Stimulated activated CD8-positive, alpha-beta memory T cell treated with anti-CD3 and anti-CD28 coated beads, Interleukin-4, amount 100 ng/mL, for 24 hours (primary cell): ENCODE results near the gene CAPZB.

Experiments
- DNase-seq: peaks from one replicate; pipeline ENCODE4 v3.0.0-alpha.2; 2020; ENCODE audit warnings: low read depth

Gene CAPZB

GRCh38 chr1:19345391-19345790 lies 139.9 kb downstream of the CAPZB start:
- no peak for DNase-seq

GRCh38 chr1:19344831-19345230 lies 140.5 kb downstream of the CAPZB start:
- DNase-seq, result no peak

- peak; percentile 31 for DNase-seq
Observed at GRCh38 chr1:19344372-19344810, 140.9 kb downstream of the CAPZB start.

DNA sequence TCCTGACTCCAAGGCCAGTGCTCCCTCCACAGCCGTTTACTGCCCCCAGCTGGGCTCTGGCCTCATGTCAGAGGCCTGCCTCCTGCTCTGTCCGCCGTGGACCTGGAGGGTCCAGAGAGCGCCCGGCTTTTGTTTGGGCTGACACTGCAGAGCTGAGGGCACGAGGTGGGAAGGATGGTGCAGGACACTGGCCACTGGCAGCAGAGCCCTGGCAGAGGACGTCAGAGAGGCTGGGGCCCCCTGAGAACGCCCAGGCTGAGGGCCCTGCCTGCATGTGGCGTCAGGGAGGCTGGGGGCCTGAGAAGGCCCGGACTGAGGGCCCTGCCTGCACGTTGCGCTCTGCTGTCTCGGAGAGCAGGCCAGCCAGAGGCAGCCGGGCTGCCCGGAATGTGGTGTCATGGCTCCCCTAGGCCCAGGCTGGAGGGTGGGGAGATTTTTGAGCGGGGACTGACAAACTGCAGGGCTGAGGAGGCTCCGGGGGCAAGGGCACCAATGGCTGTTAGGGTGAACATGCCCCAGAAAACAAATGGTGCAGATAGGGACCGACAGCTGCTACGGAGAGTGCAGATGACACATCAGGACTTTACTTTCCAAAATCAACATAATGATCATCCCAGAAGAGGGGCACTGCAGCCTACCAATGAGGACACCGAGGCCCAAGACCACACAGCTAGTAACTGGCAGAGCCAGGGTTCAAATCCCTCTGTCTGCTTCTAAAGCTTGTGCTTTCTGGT lies 141.6 kb downstream of the CAPZB start:
- DNase-seq, result no peak

- no peak for DNase-seq
Observed at GRCh38 chr1:19342894-19343616, 142.3 kb downstream of the CAPZB start.

DNA sequence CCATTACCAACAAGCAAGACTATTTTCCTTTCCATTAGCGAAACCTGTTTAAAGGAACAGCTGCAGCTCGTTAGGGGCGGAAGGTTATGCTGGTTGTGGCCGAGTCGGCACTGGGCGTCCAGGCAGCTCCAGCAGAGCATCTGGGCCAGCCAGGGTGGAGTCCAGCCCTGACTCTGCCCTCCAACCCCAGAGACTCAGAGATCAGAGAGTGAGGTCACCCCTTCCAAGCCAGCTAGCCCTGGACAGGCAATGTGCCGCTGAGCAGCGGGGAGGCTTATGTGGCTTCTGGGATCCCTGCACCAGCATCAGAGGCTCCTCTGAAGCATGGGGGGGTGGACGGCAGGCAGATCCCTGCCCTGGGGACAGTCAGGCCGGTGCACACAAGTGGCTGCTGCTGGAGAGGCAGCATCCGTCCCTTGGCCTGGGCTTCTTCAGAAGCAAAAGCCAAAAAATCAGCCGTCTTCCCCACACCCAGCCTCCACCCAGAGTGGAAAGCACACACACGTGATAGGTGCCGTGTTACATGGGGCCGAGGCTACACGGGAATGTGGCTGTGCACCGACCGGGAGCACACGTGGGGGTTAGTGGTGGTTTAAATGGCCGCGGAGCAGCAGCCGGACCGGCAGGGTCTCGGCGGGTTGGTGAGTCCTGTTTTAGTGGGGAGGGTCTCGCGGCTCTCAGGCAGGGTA lies 143.1 kb downstream of the CAPZB start:
- DNase-seq, result no peak

GRCh38 chr1:19341201-19342061 lies 143.9 kb downstream of the CAPZB start:
- DNase-seq, result peak; percentile 68

GRCh38 chr1:19340387-19340937 lies 144.9 kb downstream of the CAPZB start:
- no peak for DNase-seq

DNA sequence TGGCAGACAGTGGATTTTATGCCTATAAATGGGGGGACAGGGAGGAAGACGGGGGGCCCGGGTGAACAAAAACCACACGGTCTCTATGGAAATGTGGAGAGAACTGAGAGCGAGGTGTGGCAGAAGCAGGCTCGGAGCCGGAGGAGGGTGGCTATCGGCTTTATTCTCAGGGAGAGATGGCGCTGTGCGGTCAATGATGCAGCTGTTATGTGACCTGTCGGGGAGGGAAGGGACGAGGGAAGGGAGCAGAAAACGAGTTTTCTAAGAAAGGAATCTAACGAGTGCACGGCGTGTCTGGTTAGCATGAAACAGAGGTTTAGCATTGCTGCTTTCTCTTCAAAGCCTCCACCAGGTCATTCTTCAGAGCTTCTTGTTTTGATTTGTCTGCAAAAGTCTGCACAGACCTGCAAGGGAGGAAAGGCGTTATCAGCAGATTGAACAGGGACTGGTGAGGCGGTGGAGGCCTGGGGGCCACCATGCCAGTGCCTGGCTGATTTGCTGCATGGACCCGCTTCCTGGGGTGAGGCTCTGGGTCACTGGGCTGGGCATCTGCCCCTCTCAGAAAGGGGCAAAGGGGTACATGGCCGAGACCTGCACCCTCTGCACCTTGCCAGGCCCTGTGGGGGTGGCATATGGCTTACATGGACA lies 146.0 kb downstream of the CAPZB start:
- DNase-seq, result no peak

DNA sequence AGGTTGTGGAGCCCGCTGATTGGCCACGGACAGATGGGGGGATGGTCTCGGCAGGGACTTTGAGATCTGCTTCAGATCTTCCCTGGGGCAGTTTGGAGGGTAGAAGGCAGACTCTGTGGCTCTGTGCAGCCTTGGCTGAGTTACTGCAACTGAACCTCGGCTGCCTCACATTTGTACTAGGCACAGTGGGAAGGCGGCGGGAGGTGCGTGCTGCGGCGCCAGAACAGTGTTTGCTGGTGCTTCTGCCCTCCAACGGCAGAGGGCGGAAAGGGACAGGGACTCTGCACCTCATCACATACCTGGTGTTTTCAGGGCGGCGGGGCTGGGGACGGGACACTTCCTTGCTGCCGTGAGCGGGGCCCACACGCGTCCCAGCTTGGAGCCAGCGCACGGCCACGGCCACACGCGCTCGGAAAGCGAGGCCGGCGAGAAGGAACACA lies 147.0 kb downstream of the CAPZB start:
- DNase-seq, result no peak

GRCh38 chr1:19337289-19337688 lies 148.1 kb downstream of the CAPZB start:
- no peak for DNase-seq

DNA sequence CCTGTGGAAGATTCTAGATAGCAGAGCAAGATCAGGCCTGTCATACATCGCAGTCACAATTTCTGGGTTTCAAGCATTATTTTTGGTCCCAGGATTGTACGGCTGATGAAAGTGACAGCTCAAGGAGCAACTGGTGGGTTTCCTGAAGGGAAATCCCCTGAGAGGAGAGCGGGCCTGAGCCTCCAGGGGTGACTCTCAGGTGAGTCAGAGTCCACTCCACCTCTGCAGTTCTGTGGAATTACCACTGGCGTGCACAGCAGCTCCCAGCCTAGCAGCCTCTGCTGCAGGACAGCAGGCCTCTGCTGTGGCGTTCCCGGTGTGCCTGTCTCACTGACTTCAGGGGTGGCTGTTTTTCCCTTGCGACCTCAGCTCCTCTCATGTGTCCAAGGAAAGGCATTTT lies 148.8 kb downstream of the CAPZB start:
- peak; percentile 49 for DNase-seq

DNA sequence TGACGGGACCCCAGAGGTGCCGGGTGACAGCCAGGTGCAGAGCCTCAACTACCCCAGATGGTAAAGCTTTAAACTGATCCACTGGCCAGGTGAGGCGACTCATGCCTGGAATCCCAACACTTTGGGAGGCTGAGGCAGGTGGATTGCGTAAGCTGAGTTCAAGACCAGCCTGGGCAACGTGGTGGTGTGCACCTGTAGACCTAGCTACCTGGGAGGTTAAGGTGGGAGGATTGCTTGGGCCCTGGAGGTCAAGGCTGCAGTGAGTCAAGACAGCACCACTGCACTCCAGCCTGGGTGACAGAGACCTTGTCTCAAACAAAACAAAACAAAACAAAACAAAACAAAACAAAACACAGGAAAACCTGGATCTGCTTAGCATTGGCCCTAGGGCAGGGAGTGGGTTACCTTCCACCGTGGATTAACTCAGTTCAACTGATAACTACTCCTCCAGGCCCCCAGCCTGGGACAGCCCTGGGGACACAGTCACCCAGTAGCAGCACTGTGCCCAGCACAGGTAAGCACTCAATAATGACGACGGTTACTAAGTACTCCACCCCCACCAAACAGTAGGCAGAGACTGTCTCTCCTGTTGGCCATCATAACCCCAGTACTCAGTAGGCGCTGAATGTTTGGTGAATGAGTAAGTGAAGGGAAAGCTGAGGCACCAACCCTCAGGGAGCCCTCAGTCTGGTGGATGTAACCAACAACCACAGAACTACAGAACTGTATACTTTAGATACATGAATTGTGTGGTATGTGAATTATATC lies 151.6 kb downstream of the CAPZB start:
- no peak for DNase-seq

- DNase-seq, result no peak
Observed at GRCh38 chr1:19332832-19333231, 152.5 kb downstream of the CAPZB start.

DNA sequence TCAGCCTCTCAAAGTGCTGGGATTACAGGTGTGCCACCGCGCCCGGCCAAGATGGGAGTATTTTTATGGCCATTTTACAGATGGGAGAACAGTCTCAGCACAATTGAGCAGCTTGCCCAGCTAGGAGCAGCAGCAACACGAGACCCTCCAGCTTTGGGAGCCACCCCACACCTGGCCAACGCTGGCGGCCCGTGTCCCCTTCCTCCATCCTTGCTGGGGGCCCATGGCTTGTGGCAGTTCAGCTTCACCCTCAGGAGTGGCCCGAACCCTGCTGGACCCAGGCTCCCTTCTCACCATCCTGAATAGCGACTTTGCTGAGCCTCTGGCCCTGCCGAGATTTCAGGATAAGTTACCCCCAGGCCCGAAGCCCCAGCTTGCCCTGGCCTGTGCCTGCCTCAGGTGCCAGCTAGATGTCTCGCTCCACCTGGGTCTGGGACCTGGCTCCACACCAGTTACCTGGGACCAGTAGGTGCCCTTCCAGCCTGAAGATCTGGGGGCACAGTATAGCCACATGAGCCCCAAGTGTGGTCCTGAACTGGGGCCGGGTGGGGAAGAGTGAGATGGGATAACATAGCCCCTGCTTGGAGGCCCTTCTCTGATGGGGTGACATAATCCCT lies 154.0 kb downstream of the CAPZB start:
- no peak for DNase-seq

- DNase-seq, result no peak
Observed at GRCh38 chr1:19330449-19331135, 154.7 kb downstream of the CAPZB start.

DNA sequence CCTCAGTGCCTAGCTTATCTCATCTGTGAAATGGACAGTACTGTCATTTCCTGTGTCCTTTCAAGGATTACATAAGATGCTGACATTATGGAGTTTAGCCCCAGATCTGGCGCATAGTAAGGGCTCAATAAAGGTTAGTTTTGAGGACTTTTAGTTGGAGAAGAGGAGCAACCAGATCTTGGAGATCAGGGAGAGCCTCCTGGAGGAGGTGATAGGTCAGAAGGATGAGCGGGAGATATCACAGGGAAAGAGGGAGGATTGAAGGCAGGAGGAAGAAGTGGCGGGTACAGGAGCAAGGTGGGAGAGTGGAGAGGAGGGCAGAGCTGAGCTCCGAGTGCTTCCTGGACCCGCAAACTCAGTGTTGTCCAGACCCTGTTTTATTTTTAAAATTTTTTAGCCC lies 155.7 kb downstream of the CAPZB start:
- DNase-seq, result no peak

- DNase-seq, result no peak
Observed at GRCh38 chr1:19329188-19329587, 156.2 kb downstream of the CAPZB start.

- DNase-seq, result no peak
Observed at GRCh38 chr1:19328486-19328885, 156.9 kb downstream of the CAPZB start.
